ENCODE measurements around the gene FEM1B. TPM values are rescaled to one million over a fixed set of nuclear protein-coding genes. Genes with fewer than 3 reads are reported as not detected.

The FEM1B gene
- total RNA-seq, 1 donor from 2014 or later, result 73.5 TPM

GRCh38 chr15:68333775-68334470 lies 56.4 kb downstream of the FEM1B start:
- H3K36me3 ChIP-seq (ENCODE audit: control insufficient read depth, insufficient read depth, low read length), result no peaks in the 10 kb centered on the region
- no peak for TF ChIP-seq CTCF (IDR thresholded peaks at IDR 0.05; ENCODE audit: insufficient read depth, low read length, severe bottlenecking)
- no peak overlapping the region for H3K4me3 ChIP-seq (ENCODE audit: low read depth, low read length)
- no peak for DNase-seq (ENCODE audit: low read depth)
- FAIRE-seq, result peak; percentile 77
- H3K27me3 ChIP-seq (ENCODE audit: control insufficient read depth, insufficient read depth, low read length), result peaks cover 9% of the 10 kb centered on the region

- peaks cover 9% of the 10 kb centered on the region for H3K27me3 ChIP-seq (ENCODE audit: control insufficient read depth, insufficient read depth, low read length)
- no peak for TF ChIP-seq CTCF (IDR thresholded peaks at IDR 0.05; ENCODE audit: insufficient read depth, low read length, severe bottlenecking)
- no peak overlapping the region for H3K4me3 ChIP-seq (ENCODE audit: low read depth, low read length)
- no peak for DNase-seq (ENCODE audit: low read depth)
- H3K36me3 ChIP-seq (ENCODE audit: control insufficient read depth, insufficient read depth, low read length), result no peaks in the 10 kb centered on the region
- FAIRE-seq, result no peak
Observed at GRCh38 chr15:68334661-68335124, 57.1 kb downstream of the FEM1B start.

GRCh38 chr15:68335251-68335650 lies 57.7 kb downstream of the FEM1B start:
- TF ChIP-seq CTCF (IDR thresholded peaks at IDR 0.05; ENCODE audit: insufficient read depth, low read length, severe bottlenecking), result no peak
- no peak overlapping the region for H3K4me3 ChIP-seq (ENCODE audit: low read depth, low read length)
- DNase-seq (ENCODE audit: low read depth) (no peak), FAIRE-seq (no peak)
- H3K27me3 ChIP-seq (ENCODE audit: control insufficient read depth, insufficient read depth, low read length), result peaks cover 8% of the 10 kb centered on the region
- no peaks in the 10 kb centered on the region for H3K36me3 ChIP-seq (ENCODE audit: control insufficient read depth, insufficient read depth, low read length)

GRCh38 chr15:68335655-68336054 lies 58.1 kb downstream of the FEM1B start:
- Histone ChIP-seq H3K36me3 (ENCODE audit: control insufficient read depth, insufficient read depth, low read length) (no peaks in the 10 kb centered on the region), H3K4me3 (ENCODE audit: low read depth, low read length) (no peak overlapping the region), H3K27me3 (ENCODE audit: control insufficient read depth, insufficient read depth, low read length) (peaks cover 8% of the 10 kb centered on the region)
- FAIRE-seq (no peak), DNase-seq (ENCODE audit: low read depth) (no peak)
- TF ChIP-seq CTCF (IDR thresholded peaks at IDR 0.05; ENCODE audit: insufficient read depth, low read length, severe bottlenecking), result no peak

GRCh38 chr15:68336516-68336915 lies 59.0 kb downstream of the FEM1B start:
- Histone ChIP-seq H3K36me3 (ENCODE audit: control insufficient read depth, insufficient read depth, low read length) (no peaks in the 10 kb centered on the region), H3K4me3 (ENCODE audit: low read depth, low read length) (no peak overlapping the region), H3K27me3 (ENCODE audit: control insufficient read depth, insufficient read depth, low read length) (peaks cover 8% of the 10 kb centered on the region)
- FAIRE-seq (no peak), DNase-seq (ENCODE audit: low read depth) (no peak)
- TF ChIP-seq CTCF (IDR thresholded peaks at IDR 0.05; ENCODE audit: insufficient read depth, low read length, severe bottlenecking), result no peak

- FAIRE-seq (no peak), DNase-seq (ENCODE audit: low read depth) (no peak)
Observed at GRCh38 chr15:68337826-68338225, 60.3 kb downstream of the FEM1B start.

More at GRCh38 chr15:68337826-68338225, 60.3 kb downstream of the FEM1B start:
- Histone ChIP-seq H3K36me3 (ENCODE audit: control insufficient read depth, insufficient read depth, low read length) (no peaks in the 10 kb centered on the region), H3K27me3 (ENCODE audit: control insufficient read depth, insufficient read depth, low read length) (peaks cover 5% of the 10 kb centered on the region), H3K4me3 (ENCODE audit: low read depth, low read length) (no peak overlapping the region)
- no peak for TF ChIP-seq CTCF (IDR thresholded peaks at IDR 0.05; ENCODE audit: insufficient read depth, low read length, severe bottlenecking)

Measured in bronchial epithelial cell (primary cell).